Panc1 (cell line): ENCODE results near the gene DPYSL3.

Experiments used
- POLR2AphosphoS5 ChIP-seq: IDR thresholded peaks from 2 replicates; pipeline ENCODE4 v1.6.1; 2012; ENCODE audit warnings: mild to moderate bottlenecking, low read depth, low read length, moderate library complexity
- SIN3A ChIP-seq: IDR thresholded peaks from 2 replicates; pipeline ENCODE4 v1.6.1; 2012; ENCODE audit warnings: low read depth, mild to moderate bottlenecking, low read length, moderate library complexity, borderline replicate concordance; ENCODE audit not compliant: insufficient read depth
- TCF7L2 ChIP-seq: IDR thresholded peaks from 2 replicates; pipeline ENCODE4 v1.6.1; 2011; ENCODE audit warnings: mild to moderate bottlenecking, low read depth, low read length, inconsistent platforms
- TF ChIP-seq, protein P1 (sequence below): fragments of 450-650 bp; IDR thresholded peaks from 2 replicates; pipeline ENCODE4 v1.5.1; 2017; ENCODE audit warnings: mild to moderate bottlenecking
- TF ChIP-seq, protein P2 (sequence below), 2 experiments: IDR thresholded peaks; 2 replicates each; pipeline ENCODE4 v1.6.1; 2011 to 2012; ENCODE audit warnings: low read depth in 2 of 2, control low read depth in 1 of 2, low read length in 1 of 2, mild to moderate bottlenecking in 1 of 2, moderate library complexity in 1 of 2; ENCODE audit not compliant: insufficient read depth in 1 of 2

DNA sequence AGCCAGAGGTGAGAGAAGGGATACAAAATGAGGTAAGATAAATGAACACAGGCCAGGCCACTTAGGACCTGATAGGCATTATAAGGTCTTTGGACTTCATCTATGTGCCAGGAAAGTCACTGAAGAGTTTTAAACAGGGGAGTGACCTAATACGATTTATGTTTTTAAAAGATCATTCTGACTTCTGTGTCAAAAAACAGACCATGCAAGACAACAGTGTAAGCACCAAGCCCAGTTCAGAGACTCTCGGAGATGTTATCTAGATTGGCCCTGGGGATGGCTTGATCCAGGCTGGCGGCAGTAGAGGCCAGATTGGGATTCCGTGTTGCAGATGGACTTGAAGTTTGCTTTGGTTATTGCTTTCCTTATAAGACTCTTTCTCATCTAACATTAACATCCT is 43.0 kb upstream of the DPYSL3 start:
- TF ChIP-seq, protein P1, sequence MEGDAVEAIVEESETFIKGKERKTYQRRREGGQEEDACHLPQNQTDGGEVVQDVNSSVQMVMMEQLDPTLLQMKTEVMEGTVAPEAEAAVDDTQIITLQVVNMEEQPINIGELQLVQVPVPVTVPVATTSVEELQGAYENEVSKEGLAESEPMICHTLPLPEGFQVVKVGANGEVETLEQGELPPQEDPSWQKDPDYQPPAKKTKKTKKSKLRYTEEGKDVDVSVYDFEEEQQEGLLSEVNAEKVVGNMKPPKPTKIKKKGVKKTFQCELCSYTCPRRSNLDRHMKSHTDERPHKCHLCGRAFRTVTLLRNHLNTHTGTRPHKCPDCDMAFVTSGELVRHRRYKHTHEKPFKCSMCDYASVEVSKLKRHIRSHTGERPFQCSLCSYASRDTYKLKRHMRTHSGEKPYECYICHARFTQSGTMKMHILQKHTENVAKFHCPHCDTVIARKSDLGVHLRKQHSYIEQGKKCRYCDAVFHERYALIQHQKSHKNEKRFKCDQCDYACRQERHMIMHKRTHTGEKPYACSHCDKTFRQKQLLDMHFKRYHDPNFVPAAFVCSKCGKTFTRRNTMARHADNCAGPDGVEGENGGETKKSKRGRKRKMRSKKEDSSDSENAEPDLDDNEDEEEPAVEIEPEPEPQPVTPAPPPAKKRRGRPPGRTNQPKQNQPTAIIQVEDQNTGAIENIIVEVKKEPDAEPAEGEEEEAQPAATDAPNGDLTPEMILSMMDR, result no peak
- TF ChIP-seq SIN3A (no peak), TCF7L2 (no peak), POLR2AphosphoS5 (no peak)
- TF ChIP-seq, protein P2, sequence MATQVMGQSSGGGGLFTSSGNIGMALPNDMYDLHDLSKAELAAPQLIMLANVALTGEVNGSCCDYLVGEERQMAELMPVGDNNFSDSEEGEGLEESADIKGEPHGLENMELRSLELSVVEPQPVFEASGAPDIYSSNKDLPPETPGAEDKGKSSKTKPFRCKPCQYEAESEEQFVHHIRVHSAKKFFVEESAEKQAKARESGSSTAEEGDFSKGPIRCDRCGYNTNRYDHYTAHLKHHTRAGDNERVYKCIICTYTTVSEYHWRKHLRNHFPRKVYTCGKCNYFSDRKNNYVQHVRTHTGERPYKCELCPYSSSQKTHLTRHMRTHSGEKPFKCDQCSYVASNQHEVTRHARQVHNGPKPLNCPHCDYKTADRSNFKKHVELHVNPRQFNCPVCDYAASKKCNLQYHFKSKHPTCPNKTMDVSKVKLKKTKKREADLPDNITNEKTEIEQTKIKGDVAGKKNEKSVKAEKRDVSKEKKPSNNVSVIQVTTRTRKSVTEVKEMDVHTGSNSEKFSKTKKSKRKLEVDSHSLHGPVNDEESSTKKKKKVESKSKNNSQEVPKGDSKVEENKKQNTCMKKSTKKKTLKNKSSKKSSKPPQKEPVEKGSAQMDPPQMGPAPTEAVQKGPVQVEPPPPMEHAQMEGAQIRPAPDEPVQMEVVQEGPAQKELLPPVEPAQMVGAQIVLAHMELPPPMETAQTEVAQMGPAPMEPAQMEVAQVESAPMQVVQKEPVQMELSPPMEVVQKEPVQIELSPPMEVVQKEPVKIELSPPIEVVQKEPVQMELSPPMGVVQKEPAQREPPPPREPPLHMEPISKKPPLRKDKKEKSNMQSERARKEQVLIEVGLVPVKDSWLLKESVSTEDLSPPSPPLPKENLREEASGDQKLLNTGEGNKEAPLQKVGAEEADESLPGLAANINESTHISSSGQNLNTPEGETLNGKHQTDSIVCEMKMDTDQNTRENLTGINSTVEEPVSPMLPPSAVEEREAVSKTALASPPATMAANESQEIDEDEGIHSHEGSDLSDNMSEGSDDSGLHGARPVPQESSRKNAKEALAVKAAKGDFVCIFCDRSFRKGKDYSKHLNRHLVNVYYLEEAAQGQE (IDR thresholded peaks at IDR 0.05; ENCODE audit: insufficient read depth in 1 of 2, low read depth in 2 of 2, low read length in 1 of 2), result no peak
